K562 (cell line): ENCODE results near the gene LAMA4. TPM values are rescaled to one million over a fixed set of nuclear protein-coding genes. Genes with fewer than 3 reads are reported as not detected.

ENCODE experiments used
- ATAC-seq: fragments of 200-7000 bp; cut with Tn5 transposase; 3 replicates; pipeline ENCODE4 v1.9.1; 2020; ENCODE audit warnings: moderate library complexity
- BruUV-seq: library from RNA; stranded (reverse); fragments of 400-500 nt; replicated peaks from 2 replicates; lab custom pipeline; 2021; lab: Mats Ljungman, UMichigan
- CTCF ChIA-PET: fragments of 300-600 bp; formaldehyde crosslinking; extraction: SDS; loops from one replicate; lab custom pipeline; 2021; ENCODE audit warnings: low intra/inter-chr PET ratio; lab: Yijun Ruan, JAX
- POLR2A ChIA-PET: fragments of 300-600, 350-650 bp; sonication (Branson Sonifier 250); formaldehyde crosslinking; extraction: SDS; loops from one replicate; lab custom pipeline; 2021; ENCODE audit warnings: antibody characterized with exemption, inconsistent platforms; lab: Yijun Ruan, JAX
- DNase-seq, 4 experiments: peaks; one replicate each; pipeline versions ENCODE4 v3.0.0 to v3.0.0-alpha.2; 2011 to 2018; ENCODE audit warnings: low spot score in 3 of 4, mixed read lengths in 3 of 4; ENCODE audit errors: extremely low read depth in 1 of 4
- FAIRE-seq: peaks from 2 replicates; lab custom pipeline; 2011; peaks lifted over from hg19 to GRCh38; lab: Jason Lieb, UNC
- H2AFZ ChIP-seq: 2 replicates; pipeline ENCODE4 v1.6.0; 2011; ENCODE audit warnings: low read depth, low read length, control low read depth, inconsistent platforms
- H3K27ac ChIP-seq: fragments of 200-600 bp; 3 replicates; pipeline ENCODE4 v1.8.0; 2011; ENCODE audit warnings: low read depth, mild to moderate bottlenecking, control low read depth, inconsistent platforms, low read length, moderate library complexity, mixed read lengths; ENCODE audit errors: extremely low read depth
- H3K27me3 ChIP-seq, 2 experiments: fragments of 300-600 bp in 1 of 2; 2 replicates in 1 of 2; 3 replicates in 1 of 2; pipeline versions ENCODE4 v1.6.0 to v1.8.0; 2011; ENCODE audit warnings: inconsistent platforms in 2 of 2, low read length in 2 of 2, mild to moderate bottlenecking in 1 of 2, mixed read lengths in 1 of 2, moderate library complexity in 1 of 2; ENCODE audit not compliant: control insufficient read depth in 2 of 2, insufficient read depth in 2 of 2
- H3K36me3 ChIP-seq: fragments of 300-600 bp; 3 replicates; pipeline ENCODE4 v1.8.0; 2011; ENCODE audit warnings: mild to moderate bottlenecking, low read length, inconsistent platforms; ENCODE audit not compliant: control insufficient read depth, insufficient read depth
- H3K4me1 ChIP-seq, 2 experiments: fragments of 200-600 bp in 1 of 2; replicated peaks in 1 of 2; 2 replicates in 1 of 2; 3 replicates in 1 of 2; pipeline versions ENCODE4 v1.5.1 to v1.8.0; 2011; ENCODE audit warnings: inconsistent platforms in 2 of 2, low read length in 2 of 2, mild to moderate bottlenecking in 1 of 2, mixed read lengths in 1 of 2, moderate library complexity in 1 of 2; ENCODE audit not compliant: control insufficient read depth in 2 of 2, insufficient read depth in 2 of 2
- H3K4me2 ChIP-seq: 2 replicates; pipeline ENCODE4 v1.6.1; 2011; ENCODE audit warnings: low read length, control low read depth, inconsistent platforms, mixed read lengths; ENCODE audit not compliant: insufficient read depth
- H3K4me3 ChIP-seq: fragments of 200-600 bp; sonication (generic), shearing (Covaris generic); 2 replicates; pipeline ENCODE4 v1.5.1; 2016; ENCODE audit warnings: control low read depth, inconsistent platforms
- H3K79me2 ChIP-seq: fragments of 200-600 bp; 3 replicates; pipeline ENCODE4 v1.8.0; 2011; ENCODE audit warnings: low read length, inconsistent platforms; ENCODE audit not compliant: control insufficient read depth, insufficient read depth
- H3K9ac ChIP-seq, 2 experiments: 2 replicates each; pipeline versions ENCODE4 v1.6.0 to v1.6.1; 2011; ENCODE audit warnings: low read depth in 2 of 2, low read length in 2 of 2, control low read depth in 1 of 2, inconsistent platforms in 1 of 2, mild to moderate bottlenecking in 1 of 2, mixed read lengths in 1 of 2; ENCODE audit not compliant: insufficient read depth in 1 of 2
- H3K9me1 ChIP-seq: one replicate; pipeline ENCODE4 v1.6.0; 2011; ENCODE audit warnings: inconsistent platforms, mild to moderate bottlenecking, low read length, moderate library complexity; ENCODE audit not compliant: control insufficient read depth, insufficient read depth
- H3K9me3 ChIP-seq: replicated peaks from 2 replicates; pipeline ENCODE4 v1.5.1; 2011; ENCODE audit warnings: low read depth, low read length, inconsistent platforms; ENCODE audit not compliant: control insufficient read depth, insufficient read depth
- H4K20me1 ChIP-seq: replicated peaks from 2 replicates; pipeline ENCODE4 v1.6.1; 2011; ENCODE audit warnings: low read length, inconsistent platforms, mixed read lengths; ENCODE audit not compliant: control insufficient read depth, insufficient read depth
- FOSL1 ChIP-seq: fragments of 200-800 bp; sonication (Bioruptor generic); conservative IDR thresholded peaks from 2 replicates; pipeline ENCODE4 v1.6.1; 2016; ENCODE audit warnings: missing genetic modification characterization, missing compliant biosample characterization
- HDGF ChIP-seq: fragments of 450-650 bp; IDR thresholded peaks from 2 replicates; pipeline ENCODE4 v1.6.1; 2016
- HIVEP1 ChIP-seq: fragments of 250-450 bp; sonication (Bioruptor Pico); IDR thresholded peaks from 2 replicates; pipeline ENCODE4 v1.4.0; 2020; ENCODE audit warnings: mild to moderate bottlenecking
- POLR2G ChIP-seq: fragments of 200-400 bp; formaldehyde crosslinking; IDR thresholded peaks from 2 replicates; pipeline ENCODE4 v1.6.1; 2017; ENCODE audit warnings: low read depth, mild to moderate bottlenecking, antibody characterized with exemption, low read length, moderate library complexity
- POU5F1 ChIP-seq: fragments of 150-350 bp; IDR thresholded peaks from 2 replicates; pipeline ENCODE4 v1.6.1; 2014; ENCODE audit warnings: borderline replicate concordance, low read length, low read depth, mild to moderate bottlenecking; ENCODE audit not compliant: partially characterized antibody
- SMAD3 ChIP-seq: fragments of 450-650 bp; formaldehyde crosslinking; conservative IDR thresholded peaks from 2 replicates; pipeline ENCODE4 v1.4.0; 2020; ENCODE audit warnings: mild to moderate bottlenecking
- SRSF7 ChIP-seq: fragments of 200-400 bp; formaldehyde crosslinking; optimal IDR thresholded peaks from 2 replicates; pipeline ENCODE3; 2017; ENCODE audit warnings: mild to moderate bottlenecking, low read depth, low read length
- ZBTB9 ChIP-seq: fragments of 450-650 bp; formaldehyde crosslinking; IDR thresholded peaks from 2 replicates; pipeline ENCODE4 v1.4.0; 2020; ENCODE audit warnings: mild to moderate bottlenecking, moderate library complexity
- ZNF124 ChIP-seq: sonication (generic); formaldehyde crosslinking; IDR thresholded peaks from 2 replicates; pipeline ENCODE4 v1.8.1; 2022; ENCODE audit warnings: missing genetic modification reagents
- ZNF140 ChIP-seq: fragments of 250-450 bp; sonication (Bioruptor Pico); IDR thresholded peaks from 2 replicates; pipeline ENCODE4 v1.8.0; 2021; ENCODE audit warnings: moderate library complexity, mild to moderate bottlenecking, inconsistent platforms
- ZNF253 ChIP-seq: fragments of 250-450 bp; sonication (Bioruptor Pico); conservative IDR thresholded peaks from 2 replicates; pipeline ENCODE4 v1.6.1; 2021; ENCODE audit warnings: mild to moderate bottlenecking
- ZNF609 ChIP-seq: sonication (generic); formaldehyde crosslinking; IDR thresholded peaks from 2 replicates; pipeline ENCODE4 v1.8.1; 2023; ENCODE audit warnings: missing genetic modification reagents, mild to moderate bottlenecking, borderline replicate concordance
- WGBS: fragments of 100-300 bp; shearing (Covaris generic); methylation state at CpG from one replicate; pipeline ENCODE4 v1.1.6; 2016; ENCODE audit warnings: low coverage, mixed read lengths; ENCODE audit not compliant: insufficient coverage; ENCODE audit errors: missing lambda C conversion rate; 5-methylcytosine and 5-hydroxymethylcytosine counted together
- in situ Hi-C: fragments of 300-500 bp; cut with MboI; formaldehyde crosslinking; loops from 4 replicates; pipeline ENCODE4 v1.15.0; 2018; ENCODE audit warnings: inconsistent platforms, mixed read lengths
- intact Hi-C: fragments of 100-400 bp; cut with micrococcal nuclease; formaldehyde crosslinking; loops from 2 replicates; pipeline ENCODE4 v1.14.2; 2022
- polyA plus RNA-seq, 8 experiments: library from polyadenylated mRNA; depleted of rRNA in 4 of 8; stranded (reverse) in 5 of 8; unstranded in 3 of 8; fragments of >200 nt; fragmentation: Nextera tagmentation in 2 of 8; fragmentation: Illumina TruSeq in 1 of 8; extraction: Ambion mirVana in 2 of 8; extraction: Trizol in 1 of 8; gene quantifications; 2 replicates each; pipeline versions ENCODE4 v1.2.1 to v1.2.3, GENCODE V29; 2011 to 2014; ENCODE audit warnings: inconsistent platforms in 1 of 8, missing spikeins in 1 of 8
- total RNA-seq, 7 experiments: library from RNA; depleted of rRNA in 6 of 7; stranded (reverse); fragments of >200 nt in 6 of 7; fragmentation: Illumina TruSeq in 2 of 7; extraction: Trizol in 2 of 7; gene quantifications; 2 replicates each; pipeline versions ENCODE4 v1.2.1 to v1.2.3, GENCODE V29; 2011 to 2021; ENCODE audit warnings: low replicate concordance in 1 of 7
- TF ChIP-seq, protein P1 (sequence below): sonication (generic); formaldehyde crosslinking; IDR thresholded peaks from 2 replicates; pipeline ENCODE4 v1.8.0; 2022; ENCODE audit warnings: missing genetic modification reagents, mild to moderate bottlenecking, borderline replicate concordance

LAMA4 gene
- total and polyA plus RNA-seq, 9 of the 15 experiments (the other 6 are each of a cell fraction or from before 2014, with no cell fraction given): 0.05 to 2.9 (median 0.51) TPM

DNA sequence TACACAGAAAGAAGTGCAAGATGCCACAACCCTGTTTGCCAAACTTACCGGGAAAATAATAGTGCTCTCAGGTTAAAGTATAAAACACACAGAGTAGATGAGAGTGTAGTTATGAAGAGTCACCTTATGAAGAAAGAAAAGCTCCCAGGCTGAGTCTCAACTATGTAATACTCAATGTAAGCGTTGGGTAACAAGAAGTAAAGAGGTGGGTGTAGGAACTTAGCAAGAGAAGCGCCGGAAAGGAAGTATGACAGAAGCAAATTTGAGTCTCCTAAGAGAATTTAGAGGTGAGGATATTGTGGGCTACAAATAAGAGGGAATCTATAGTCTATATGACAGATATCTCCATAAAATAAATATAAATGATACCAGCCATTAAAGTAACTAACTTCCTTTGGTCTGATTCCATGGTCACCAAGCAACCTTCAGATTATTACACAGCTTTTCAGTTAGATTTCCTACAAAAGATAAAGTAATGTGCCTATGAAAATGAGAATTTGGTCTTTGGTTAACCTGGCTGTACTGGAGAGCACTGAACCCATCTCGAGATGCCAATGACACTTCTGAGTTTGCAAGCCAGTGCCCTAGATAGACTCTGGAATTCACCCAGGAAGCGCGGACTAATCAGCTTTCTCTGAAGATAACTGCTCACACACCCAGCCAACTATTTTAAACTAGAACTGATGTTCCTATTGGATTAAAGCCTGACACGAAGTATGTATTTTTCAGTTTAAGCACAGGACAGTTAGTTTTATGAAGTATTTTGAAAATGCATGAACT lies 168.9 kb downstream of the LAMA4 start:
- no peak for FAIRE-seq
- no peak for ATAC-seq
- intact Hi-C loops (loop anchor here (2.0 to 5.0 kb wide), 2 partner anchors 62 to 77 kb away; no protein-coding TSS in a partner anchor), in situ Hi-C loops (no loop called here)
- BruUV-seq: no TSS peak
- WGBS: 85% methylated on average over 8 of the region's 8 CpGs
- Histone ChIP-seq H3K4me1 (no peaks in the 10 kb centered on the region; a peak in 1 of 5 replicates), H3K4me3 (no peak overlapping the region), H3K9me3 (no peaks in the 10 kb centered on the region), H3K79me2 (peaks cover 9% of the 10 kb centered on the region; the same call in 2 of the 3 replicates), H3K36me3 (peaks cover 34% of the 10 kb centered on the region), H3K4me2 (no peak overlapping the region), H3K27me3 (no peaks in the 10 kb centered on the region; a peak in 1 of 5 replicates), H3K9ac (no peak overlapping the region), H3K9me1 (no peaks in the 10 kb centered on the region), H2AFZ (no peak overlapping the region), H4K20me1 (no peaks in the 10 kb centered on the region), H3K27ac (no peak overlapping the region)
- POLR2A ChIA-PET: interaction anchor here (1.0 to 1.4 kb wide), 3 partner anchors 9 to 29 kb away, joined by 3 to 4 read pairs (median 3); no protein-coding TSS in a partner anchor
- DNase-seq: no peak
- CTCF ChIA-PET: interaction anchor here (2.2 kb wide), 1 partner anchor 78 kb away, joined by 11 read pairs; no protein-coding TSS in a partner anchor
- no peak for TF ChIP-seq HIVEP1 (CRISPR knock-in tag)
- no peak for TF ChIP-seq POU5F1
- no peak for TF ChIP-seq ZNF253
- TF ChIP-seq SRSF7: no peak
- no peak for TF ChIP-seq ZNF124
- TF ChIP-seq, protein P1, sequence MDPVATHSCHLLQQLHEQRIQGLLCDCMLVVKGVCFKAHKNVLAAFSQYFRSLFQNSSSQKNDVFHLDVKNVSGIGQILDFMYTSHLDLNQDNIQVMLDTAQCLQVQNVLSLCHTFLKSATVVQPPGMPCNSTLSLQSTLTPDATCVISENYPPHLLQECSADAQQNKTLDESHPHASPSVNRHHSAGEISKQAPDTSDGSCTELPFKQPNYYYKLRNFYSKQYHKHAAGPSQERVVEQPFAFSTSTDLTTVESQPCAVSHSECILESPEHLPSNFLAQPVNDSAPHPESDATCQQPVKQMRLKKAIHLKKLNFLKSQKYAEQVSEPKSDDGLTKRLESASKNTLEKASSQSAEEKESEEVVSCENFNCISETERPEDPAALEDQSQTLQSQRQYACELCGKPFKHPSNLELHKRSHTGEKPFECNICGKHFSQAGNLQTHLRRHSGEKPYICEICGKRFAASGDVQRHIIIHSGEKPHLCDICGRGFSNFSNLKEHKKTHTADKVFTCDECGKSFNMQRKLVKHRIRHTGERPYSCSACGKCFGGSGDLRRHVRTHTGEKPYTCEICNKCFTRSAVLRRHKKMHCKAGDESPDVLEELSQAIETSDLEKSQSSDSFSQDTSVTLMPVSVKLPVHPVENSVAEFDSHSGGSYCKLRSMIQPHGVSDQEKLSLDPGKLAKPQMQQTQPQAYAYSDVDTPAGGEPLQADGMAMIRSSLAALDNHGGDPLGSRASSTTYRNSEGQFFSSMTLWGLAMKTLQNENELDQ (CRISPR knock-in tag): no peak
- no peak for TF ChIP-seq ZBTB9 (CRISPR knock-in tag)
- no peak for TF ChIP-seq POLR2G
- no peak for TF ChIP-seq FOSL1
- TF ChIP-seq SMAD3 (CRISPR knock-in tag): no peak
- no peak for TF ChIP-seq ZNF609 (CRISPR knock-in tag)
- TF ChIP-seq ZNF140 (CRISPR knock-in tag): no peak
- TF ChIP-seq HDGF: no peak
